CMK (cell line): ENCODE data around the gene TACR1.
"Not testable (repeated sequence)": the region's sequence is repeated elsewhere in the genome, so short reads cannot be mapped to it uniquely, and the experiment has no call there.

Experiments used
- DNase-seq: peaks from one replicate; pipeline ENCODE4 v3.0.0-alpha.2; 2010; ENCODE audit warnings: low read depth

The TACR1 gene

DNA sequence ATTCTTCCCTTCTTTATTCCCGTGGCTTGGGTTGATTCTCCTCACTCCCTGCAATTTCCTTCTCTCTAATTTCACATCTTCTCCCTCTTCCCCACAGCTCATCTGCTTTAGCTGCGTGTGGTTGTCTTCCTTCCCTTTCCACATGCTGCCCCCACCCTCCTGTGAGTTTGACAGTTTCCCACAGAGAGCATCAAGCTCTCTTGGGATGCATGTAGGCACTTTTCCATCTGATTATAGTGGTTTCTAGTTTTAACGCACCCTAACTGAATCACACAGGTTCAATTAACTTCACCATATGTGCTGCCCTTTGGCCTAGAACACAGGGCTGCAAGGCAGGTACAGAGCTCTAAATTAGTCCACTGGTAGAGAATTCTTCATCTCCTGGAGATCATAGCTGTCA is 110.5 kb downstream of the TACR1 start:
- DNase-seq = no peak

DNA sequence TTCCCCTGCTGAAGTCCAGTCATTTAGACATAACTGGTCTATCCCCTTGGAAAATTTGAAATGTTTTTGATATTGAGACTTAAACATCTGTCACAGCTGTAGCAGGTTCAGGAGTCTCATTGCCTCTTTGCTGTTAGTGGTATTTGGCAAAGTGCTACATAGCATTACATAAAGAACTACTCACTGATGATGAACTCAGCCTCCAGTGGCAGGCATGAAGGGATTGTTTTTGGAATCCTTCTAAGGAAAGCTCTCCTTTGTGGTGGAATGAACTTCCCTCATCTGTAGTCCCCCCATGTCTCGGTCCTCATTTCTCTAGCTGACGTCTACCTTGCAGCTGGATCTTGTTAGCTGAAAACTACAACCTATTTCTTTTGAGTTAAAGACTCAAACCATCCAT is 111.6 kb downstream of the TACR1 start:
- DNase-seq = no peak

DNA sequence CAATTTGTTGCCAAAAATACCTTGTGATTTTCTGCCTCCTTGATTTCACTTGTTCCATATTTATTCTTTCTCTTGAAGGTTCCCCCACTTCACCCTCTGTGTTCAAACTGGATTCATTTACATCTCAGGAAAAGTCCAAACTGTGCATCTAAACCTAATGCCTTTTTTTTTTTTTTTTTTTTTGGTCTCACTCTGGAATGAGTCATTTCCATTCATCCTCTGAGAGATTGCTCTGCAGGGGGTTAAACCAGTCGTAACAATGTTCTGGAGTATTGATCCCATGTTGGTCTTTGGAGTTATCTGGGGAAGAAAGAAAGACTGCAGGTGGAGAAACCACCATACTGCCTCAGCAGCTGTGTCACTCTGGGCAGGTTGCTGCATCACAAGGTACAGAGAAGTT is 119.7 kb downstream of the TACR1 start:
- DNase-seq = no peak

DNA sequence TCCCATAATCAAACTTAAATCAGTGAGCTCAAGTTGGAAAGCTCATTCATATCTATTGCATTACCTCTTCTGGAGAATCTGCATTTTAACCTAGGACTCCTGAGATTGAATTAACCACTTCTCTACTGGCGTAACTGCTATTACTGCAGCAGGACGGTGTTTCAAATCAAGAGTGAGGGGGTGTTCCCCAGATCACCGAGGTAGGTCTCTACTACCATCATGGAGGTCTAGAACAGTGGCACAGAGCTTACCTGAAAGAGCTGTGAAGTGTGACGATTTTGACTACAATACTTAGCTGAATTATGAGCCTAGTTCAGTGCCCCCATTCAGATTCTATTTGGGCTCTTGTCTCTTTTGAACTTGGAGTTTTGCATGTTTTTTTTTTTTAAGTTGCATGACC is 121.4 kb downstream of the TACR1 start:
- DNase-seq = no peak

DNA sequence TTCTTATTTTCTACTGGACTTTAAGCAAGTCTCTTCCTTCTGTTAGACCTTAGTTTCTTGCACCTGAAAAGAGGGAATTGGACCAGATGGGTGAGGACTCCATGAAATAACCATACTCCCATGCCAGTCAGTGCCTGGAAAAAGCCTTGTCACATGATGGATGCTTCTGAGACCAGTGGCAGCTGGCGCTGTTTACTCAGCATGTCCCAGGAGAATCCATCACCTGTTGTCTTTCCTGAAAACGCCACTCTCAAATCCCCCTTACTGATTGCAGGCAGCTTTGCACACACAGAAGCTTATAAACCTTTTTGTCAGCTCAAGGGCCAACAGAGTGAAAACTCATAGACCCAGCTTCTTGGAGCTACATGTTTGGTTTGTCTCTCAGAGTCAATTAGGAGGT is 123.2 kb downstream of the TACR1 start:
- DNase-seq = no peak

DNA sequence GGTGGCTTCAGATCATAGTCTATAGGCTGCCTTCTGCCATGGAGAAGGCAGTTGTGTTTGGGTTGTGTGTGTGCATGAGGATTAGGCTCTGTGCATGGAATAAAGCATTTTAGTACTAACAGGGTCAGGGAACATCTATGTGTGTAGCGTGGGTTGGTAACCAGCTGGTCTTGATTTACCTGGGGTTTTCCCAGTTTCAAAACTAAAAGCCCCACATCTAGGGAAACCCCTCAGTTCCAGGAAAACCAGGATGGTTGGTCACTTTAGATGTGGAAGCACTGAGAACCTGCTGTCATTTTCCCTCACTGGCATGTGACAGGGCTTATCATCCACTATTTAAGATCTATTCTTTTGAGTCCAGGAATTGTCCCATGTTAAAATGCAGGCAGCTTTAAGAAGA is 124.6 kb downstream of the TACR1 start:
- no peak for DNase-seq

DNA sequence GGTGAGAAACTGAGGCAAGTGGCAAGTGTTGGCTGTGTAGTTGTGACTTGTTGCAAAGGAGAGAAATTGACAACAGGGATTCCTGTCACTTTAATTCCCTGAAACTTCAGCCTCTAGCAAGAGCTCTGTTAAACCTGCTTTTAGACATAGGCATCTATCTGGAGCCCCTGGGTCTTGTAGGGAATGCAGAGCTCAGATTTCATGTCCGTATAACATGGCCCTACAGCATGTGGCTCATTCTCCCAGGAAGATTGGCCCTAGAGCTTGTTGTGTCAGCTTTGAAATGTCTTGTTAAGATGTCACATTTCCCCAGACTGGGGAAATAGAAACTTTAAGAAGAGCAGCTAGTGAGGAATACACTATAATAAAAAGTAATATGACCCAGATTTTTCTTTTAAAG is 125.1 kb downstream of the TACR1 start:
- no peak for DNase-seq

DNA sequence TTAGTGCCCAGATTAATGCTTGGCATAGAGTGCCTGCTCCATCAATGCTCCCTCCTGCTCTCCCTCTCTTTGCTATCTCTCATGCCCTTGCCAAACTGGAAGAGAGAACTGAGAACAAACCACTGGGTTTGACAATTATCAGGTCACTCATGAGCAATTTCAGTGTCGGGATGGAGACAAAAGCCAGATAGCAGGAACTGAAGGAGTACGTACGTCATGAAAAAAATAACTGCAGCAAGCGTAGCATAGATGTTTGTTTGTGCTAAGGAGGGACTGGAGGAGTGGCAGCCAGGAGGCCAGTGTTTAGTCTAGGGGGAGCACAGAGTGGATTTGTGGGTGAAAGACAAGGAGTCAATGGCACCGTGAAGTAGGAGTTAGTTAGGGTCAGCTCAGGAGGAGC is 127.6 kb downstream of the TACR1 start:
- DNase-seq = no peak

DNA sequence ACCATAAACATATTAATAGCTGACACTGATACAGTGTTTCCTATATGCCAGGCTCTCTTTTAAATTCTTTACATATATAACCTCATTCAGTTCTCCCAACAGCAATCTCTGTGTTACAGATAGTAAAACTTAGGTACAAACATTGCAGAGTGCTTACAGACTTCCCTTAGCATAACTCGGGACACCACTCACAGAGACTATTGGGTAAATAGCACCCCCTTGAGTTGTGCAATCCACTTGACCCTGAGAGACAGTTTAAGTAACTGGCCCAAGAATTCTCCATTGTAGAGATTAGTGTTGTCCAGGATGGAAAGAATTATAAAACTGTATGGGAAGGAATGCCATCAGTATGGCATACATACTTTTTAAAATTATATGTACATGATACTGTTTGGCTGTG is 130.8 kb downstream of the TACR1 start:
- no peak for DNase-seq

DNA sequence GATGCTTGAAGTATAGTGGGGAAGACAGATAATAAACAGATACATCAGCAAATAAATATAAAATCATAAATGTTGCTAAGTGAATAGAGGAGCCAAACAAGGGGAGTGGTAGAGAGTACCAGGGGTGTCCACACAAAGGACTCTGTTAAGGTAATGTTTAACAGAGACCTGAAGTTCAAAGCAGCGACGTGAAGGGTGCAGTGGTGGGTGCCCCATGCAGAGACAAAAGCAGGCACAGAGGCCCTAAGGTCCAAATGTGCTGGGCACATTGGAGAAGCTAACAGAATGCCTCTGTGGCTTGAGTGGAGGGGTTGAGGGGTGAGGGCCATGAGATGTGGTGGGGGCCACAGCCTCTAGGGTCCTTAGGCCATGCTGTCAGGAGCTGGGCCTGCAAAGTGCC is 131.8 kb downstream of the TACR1 start:
- no peak for DNase-seq

DNA sequence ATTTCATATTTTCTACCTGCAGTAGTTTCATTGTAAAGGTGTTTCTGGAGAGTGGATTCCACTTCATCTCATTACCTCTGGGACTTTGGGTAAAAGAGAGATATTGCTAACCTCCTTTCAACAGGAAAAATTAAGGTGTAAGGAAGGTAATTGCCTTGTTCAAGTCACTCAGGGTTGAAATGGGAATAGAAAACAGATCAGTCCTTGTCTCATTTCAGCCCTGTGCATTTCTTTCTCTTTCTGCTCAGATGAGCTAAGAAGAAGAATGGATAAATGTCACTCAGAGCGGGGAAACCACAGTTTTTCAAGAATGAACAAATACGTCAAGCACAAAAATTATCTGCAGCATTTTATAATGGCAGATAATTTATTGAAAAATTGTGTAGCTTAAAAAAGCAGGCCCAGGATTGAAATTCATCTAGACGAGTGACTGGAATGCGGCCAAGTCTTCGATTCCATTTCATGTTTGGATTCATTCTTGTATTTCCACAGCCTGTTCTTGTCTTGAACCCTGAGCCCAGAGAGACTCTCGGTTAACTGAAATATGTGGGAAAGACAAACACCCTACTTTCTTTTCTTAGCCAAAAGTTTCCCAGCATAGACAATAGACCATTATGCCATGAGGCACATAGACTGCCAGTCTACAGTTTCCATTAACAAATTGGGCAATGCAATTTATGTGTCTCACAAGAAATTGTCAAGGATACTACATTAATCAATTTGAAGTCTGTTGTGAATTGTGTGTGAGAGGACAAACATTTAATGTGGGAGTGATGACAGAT is 133.0 kb downstream of the TACR1 start:
- DNase-seq = no peak

DNA sequence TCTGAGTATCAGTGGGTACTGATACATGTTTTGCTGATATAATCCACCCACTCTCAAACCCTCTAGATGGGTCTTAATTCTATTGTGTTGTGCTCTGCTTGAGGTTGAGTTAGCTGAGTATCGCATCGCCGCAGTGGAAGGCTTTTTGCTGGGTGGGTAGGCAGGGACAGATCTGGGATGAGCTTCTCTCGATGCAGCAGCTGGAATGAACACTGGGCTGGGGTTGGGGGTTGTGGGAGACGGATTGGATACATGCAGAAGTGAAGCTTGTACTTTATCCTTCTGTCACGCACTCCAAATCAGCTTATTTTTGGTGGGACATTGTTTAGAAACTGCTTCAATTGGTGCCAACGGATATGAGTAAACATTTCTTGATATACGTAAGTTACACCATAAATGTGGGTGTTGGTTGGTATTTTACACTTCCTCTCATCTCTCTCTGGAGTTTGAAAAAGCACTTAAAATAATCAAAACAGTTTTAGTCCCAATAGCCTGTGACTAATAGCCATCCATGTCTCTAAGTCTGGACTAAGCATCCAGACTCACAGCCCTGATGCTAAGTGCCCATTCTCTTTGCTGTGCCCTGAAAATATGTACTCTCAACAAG is 133.8 kb downstream of the TACR1 start:
- no peak for DNase-seq

DNA sequence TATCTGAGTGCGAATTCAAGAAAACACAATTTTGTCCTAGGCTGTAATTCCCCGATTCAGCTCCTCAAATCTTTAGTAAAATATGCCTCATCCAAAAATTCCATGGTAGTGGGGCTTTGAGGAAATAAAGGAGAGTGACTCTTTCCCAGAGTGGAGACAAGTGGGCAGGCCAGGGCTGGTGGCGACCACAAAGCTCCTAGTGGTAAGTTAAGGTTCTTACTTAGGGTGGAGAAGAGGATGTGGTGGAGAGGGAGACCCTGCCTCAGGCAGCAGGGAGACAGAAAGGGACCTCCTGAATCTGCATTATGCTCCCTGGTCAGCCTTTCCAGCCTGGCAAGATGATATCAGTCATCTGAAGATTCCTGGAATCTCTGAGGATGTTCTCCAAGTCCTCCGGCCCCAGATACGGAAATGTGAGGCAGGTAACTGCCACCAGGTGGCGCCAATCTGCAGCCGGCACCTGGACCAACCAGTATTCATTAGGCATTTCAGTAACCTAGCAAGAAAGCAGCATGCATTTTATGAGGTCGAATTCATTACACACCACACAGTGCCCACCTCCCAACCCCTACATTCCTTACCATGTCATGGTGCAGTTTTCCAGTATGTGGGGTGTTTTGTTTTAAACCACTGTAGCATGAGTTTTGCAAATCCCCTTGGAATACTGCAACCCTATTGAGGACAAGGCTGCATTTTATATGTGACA is 134.5 kb downstream of the TACR1 start:
- no peak for DNase-seq

DNA sequence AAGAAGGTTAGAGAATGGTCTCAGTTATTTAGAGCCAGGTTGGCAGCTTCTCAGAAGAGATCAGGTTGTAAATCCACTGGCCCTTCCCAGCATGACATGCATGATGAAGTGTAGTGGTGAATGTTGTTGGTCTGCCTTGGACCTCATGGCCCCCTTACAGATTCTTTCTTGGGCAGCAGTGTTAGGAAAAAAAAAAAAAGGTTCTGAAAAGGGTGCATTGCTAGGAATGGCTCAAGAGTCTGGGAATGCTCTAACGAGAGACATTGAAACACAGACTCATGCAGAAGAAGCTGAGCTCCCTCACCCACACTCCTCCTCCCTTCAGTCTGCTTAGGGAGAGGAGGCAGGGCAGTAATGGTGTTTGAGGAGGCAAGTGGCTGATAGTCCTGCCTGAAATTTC is 135.4 kb downstream of the TACR1 start:
- DNase-seq = no peak

DNA sequence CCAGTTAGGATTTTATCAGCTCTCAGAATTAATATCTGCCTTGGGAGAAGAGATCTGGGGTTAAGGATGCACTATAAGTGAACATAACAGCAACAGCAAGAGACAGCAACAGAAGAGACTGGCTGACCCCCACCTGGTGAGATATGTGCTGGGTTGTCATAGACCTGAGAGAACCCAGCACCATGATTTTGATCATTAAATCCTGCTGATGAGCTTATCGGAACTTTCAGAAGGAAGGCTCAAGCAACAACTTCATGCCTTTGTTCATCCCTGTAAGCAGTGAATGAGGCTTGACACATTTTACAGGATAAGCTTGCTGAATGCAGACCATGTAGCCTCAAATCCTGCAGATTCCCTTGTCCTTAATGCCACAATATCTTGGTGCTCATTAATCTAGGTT is 140.9 kb downstream of the TACR1 start:
- DNase-seq = no peak

DNA sequence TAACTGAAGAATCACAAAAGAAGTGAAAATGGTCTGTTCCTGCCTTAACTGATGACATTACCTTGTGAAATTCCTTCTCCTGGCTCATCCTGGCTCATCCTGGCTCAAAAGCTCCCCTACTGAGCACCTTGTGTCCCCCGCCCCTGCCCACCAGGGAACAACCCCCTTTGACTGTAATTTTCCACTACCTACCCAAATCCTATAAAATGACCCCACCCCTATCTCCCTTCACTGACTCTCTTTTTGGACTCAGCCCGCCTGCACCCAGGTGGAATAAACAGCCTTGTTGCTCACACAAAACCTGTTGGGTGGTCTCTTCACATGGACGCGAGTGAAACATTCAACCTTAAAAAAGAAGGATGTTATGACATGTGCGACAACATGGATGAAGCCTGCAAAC is 142.2 kb downstream of the TACR1 start:
- DNase-seq = not testable (repeated sequence)

DNA sequence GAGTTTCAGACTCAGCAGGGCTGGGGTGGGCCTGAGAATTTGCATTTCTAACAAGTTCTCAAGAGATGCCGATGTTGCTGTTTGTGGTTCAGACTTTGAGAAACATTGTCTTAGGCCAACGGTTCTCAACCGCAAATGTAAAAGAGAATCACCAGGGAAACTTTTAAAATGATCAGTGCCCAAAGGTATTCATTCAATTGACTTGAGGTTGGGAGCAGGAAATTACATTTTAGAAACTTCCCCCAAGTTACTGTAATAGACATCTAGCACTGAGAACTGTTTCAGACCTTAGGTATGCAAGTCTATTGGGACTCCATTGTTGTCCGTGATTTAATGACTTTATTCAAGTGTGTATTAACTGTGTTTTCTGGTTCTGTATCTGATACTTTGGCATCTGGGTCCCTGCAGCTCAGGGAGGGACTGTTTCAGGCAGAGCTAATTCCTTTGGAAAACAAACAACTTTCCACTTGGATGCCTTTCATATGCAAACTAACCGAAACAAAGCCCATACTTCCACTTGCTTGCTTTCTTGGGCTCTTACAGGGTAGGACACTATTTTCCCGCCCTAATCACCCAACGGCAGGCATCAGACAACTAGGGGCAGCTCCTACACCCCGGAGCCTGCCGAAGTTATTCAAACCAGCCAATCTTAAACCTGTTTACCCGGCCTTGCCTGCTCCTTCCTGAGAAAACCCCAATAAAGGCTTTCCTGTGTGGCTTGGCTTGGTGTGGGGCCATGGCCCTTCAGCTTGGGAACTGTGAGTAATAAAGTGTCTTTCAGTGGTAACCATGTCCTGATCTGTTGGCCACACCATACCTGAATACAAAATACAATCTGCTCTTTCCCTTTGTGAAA is 143.3 kb downstream of the TACR1 start:
- DNase-seq = no peak

DNA sequence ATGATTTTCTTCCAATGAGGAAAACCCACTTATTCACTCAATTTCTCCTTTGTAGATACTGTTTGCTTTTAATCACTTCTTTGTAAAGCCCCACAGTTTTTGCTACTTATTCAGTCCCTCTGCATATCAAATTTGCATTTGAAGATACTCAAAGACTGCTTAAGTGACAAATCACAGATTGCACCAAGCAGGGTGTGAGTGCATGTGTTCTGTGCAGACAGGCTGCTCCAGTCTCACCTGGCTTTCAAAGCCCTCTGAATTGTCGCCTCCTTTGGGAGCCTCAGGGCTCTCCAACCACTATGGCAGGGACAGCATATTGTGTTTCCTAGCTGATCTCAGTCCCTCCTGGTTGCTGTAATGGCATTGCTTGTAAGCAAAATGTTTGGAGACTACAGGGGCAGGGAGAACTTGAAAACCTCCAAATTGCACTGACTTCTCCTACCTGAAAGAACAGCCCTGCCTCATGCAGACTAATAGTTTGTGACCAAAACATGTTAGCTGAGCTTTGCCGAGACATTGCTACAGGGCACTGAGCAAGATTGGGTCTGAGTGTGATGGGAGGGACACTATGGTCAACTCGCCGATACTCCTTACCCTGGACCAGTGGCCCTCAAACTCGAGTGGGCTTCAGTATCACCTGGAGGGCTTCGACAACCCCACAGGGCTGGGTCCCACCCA is 144.0 kb downstream of the TACR1 start:
- no peak for DNase-seq

DNA sequence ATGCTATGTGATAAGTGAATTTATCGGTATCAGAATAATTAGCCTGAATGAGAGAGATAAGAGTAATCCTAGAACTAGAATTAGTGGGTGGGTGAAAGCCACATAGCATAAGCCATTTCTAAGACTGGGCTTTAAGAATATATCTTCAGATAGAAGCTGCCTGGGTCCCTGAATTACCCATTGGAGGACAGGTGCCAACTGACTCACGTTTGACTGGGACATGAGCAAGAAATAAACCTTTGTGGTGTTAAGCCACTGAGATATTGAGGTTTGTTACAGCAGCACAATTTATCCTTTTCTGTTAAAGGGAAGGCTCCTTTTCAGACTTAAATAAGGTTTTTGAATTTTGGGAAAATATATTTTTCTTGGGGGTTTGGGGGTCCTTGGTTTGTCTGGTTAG is 145.0 kb downstream of the TACR1 start:
- DNase-seq = no peak

DNA sequence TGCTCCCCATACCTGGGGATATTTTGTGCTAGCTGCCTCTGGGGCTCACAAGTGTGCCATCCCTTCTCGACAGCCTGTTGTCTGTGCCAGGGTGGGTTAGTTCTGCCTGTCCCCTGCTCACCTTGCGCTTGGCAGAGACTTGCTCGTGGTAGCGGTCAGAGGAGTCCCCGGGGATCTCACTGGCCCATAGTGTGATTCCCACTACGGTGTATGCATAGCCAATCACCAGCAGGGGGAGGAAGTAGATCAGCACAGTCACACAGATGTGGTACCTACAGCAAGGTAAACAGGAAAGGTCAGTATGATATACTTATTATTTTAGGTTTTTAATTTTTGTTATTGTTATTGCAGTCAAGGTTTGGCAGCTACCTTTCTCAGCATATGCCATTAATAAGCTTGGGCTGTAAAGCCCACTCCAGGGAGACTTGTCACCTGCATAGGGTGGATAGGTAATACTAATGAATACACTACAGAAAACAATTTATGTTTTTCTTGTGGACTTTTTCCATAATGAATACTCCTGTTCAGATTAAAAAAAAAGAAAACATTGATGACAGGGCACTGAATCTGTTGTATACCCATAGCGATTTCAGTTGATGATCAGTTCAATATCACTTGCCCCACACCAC is 145.7 kb downstream of the TACR1 start:
- no peak for DNase-seq

DNA sequence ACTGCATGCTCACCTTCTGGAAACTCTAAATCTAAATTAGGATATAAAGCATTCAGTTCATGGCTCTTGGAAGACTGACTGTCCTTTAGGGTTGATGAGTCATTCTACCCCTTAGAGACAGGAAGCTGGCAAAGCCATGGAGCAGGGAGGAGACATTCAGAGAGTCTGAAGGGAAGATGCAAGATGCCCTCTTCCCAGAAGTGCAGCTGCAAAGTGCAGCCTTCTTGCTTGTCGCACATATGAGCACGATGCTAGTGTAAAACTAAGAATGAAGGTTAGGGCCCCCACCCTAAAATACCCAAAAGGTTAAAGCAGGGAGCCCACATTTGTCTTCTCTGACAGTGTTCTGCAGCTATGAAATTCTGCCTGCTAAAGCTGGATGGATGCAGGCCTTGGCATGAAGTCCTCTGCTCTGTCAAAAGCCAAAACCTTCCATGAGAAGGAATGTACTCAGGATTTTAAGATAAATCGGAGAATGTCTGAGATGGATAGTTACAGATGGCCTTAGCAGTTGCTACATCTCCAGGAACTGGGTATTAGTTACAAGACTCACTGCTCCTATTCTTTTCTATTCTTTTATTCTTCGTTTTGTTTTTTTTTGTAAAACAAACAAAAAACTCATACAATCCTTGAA is 151.2 kb downstream of the TACR1 start:
- no peak for DNase-seq
